Skin epidermis (tissue), 12 donors: Measurements from ENCODE around the gene MLLT3.

Source experiments
- H3K27ac ChIP-seq, 21 experiments: fragments of 200-600 bp; sonication (generic) in 11 of 21; one replicate each; pipeline ENCODE4 v1.5.0; 2020; ENCODE audit warnings: mild to moderate bottlenecking in 3 of 21, inconsistent platforms in 2 of 21, moderate library complexity in 2 of 21
- H3K4me3 ChIP-seq, 7 experiments: fragments of 200-600 bp; sonication (generic) in 2 of 7; one replicate each; pipeline ENCODE4 v1.5.0; 2020; ENCODE audit warnings: inconsistent platforms in 2 of 7, mild to moderate bottlenecking in 2 of 7, moderate library complexity in 1 of 7

MLLT3 gene

GRCh38 chr9:20529837-20530236, 92.5 kb downstream of the MLLT3 start:
- Histone ChIP-seq H3K27ac (no peak overlapping the region), H3K4me3 (no peak overlapping the region)

DNA sequence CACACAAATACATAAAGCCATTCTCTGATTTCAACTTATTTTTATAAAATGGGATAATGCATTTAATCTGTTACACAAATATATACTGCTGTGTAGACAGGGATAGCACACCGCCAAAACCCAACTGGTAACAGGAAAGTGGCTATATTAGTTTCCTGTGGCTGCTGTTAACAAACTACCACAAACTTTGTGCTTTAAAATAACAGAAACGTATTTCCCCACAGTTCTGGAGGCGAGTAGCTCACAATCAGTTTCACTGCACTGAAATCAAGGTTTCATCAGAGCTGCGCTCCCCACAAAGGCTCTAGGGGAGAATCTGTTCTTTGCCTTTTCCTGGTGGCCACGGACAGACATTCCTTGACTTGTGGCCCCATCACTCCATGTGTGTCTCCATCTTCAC, 94.0 kb downstream of the MLLT3 start:
- Histone ChIP-seq H3K27ac (no peak overlapping the region), H3K4me3 (no peak overlapping the region)

GRCh38 chr9:20526500-20527319, 95.6 kb downstream of the MLLT3 start:
- H3K4me3 ChIP-seq: no peak overlapping the region
- no peak overlapping the region for H3K27ac ChIP-seq

- H3K4me3 ChIP-seq: no peak overlapping the region
- no peak overlapping the region for H3K27ac ChIP-seq
Measured at GRCh38 chr9:20524776-20525175, 97.5 kb downstream of the MLLT3 start.

DNA sequence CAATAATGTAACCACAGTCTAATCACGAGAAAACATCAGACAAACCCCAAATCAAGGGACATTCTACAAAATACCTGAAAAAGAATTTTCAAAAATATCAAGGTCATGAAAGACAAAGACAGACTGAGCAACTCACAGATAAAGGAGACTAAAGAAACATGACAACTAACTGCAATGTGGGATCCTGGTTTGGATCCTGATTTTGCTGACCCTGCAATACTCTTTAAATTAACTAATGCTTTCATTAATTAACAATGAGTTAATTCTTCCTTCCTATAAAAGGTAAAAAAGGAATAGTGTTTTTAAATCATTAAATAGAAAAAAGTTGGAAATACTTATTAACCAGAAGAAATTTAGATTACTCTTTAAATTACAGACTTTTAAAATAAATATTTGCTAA, 103.6 kb downstream of the MLLT3 start:
- no peak overlapping the region for H3K27ac ChIP-seq
- H3K4me3 ChIP-seq: no peak overlapping the region

GRCh38 chr9:20513126-20513913, 109.0 kb downstream of the MLLT3 start:
- Histone ChIP-seq H3K4me3 (no peak overlapping the region), H3K27ac (no peak overlapping the region)

DNA sequence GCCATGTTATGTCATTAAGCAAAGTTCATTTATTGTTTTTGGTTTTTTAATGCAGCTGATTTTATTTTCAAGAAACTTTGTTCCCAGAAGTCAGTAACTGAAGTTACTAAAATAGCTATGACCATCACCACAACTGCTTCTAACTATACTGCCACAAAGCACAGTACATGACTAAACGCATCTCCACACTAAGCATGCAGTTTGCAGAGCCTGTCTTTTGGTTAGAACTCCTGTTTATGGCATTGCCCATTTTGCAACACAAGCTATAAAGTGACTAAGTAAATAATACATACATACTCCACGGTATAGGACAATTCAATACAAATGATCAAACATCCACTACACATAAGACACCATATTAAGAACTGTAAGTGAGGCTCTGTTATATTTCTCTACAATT, 109.7 kb downstream of the MLLT3 start:
- H3K4me3 ChIP-seq: no peak overlapping the region
- H3K27ac ChIP-seq: no peak overlapping the region

DNA sequence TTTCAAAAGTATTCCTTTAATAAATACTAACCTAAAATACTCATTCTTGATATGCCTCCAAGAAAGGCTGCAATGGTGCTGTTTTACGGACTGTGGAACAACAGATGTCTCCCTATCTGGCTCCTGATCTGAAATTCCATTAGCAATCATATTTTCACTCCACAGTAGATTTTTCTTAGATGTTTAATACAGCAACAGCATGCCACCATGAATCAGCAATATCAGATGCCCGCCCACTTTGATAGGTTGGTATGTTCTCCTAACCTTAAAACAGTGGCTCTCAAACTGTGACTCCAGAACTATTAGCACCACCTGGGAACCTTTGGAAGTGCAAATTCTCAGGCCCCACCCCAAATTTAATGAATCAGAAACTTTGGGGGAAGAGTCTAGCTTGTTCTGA, 110.2 kb downstream of the MLLT3 start:
- H3K4me3 ChIP-seq: no peak overlapping the region
- peak overlapping the region in 1 of 21 experiments; percentile 21 for H3K27ac ChIP-seq

- no peak overlapping the region for H3K4me3 ChIP-seq
- peak overlapping the region in 1 of 21 experiments; percentile 21 for H3K27ac ChIP-seq
Measured at GRCh38 chr9:20511686-20512085, 110.6 kb downstream of the MLLT3 start.

GRCh38 chr9:20509466-20509865, 112.8 kb downstream of the MLLT3 start:
- H3K27ac ChIP-seq: no peak overlapping the region
- no peak overlapping the region for H3K4me3 ChIP-seq

DNA sequence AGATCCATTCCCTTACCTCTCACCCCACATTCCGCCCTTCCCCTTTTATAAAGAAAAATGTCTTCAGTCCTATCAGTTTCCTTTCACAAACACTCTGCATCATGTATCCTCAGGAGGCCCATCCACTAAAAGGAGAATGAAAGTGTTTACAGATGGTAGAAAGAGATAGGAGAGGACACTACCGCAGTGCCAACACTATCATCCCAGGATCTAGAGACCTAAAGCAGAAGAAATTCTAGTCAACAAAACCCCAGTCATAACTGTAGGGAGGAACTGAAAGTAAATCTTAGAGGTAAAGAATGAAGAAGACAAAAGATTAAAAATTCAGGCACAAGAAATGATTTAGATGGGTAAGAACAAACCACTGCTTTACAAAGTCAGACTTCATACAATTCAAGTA, 114.1 kb downstream of the MLLT3 start:
- H3K27ac ChIP-seq: peak overlapping the region in 1 of 21 experiments; percentile 11
- H3K4me3 ChIP-seq: no peak overlapping the region

- Histone ChIP-seq H3K4me3 (no peak overlapping the region), H3K27ac (peak overlapping the region in 3 of 21 experiments; percentile 11 to 39 (median 12))
Measured at GRCh38 chr9:20507431-20507830, 114.9 kb downstream of the MLLT3 start.

- Histone ChIP-seq H3K27ac (no peak overlapping the region), H3K4me3 (no peak overlapping the region)
Measured at GRCh38 chr9:20506099-20506900, 116.0 kb downstream of the MLLT3 start.

DNA sequence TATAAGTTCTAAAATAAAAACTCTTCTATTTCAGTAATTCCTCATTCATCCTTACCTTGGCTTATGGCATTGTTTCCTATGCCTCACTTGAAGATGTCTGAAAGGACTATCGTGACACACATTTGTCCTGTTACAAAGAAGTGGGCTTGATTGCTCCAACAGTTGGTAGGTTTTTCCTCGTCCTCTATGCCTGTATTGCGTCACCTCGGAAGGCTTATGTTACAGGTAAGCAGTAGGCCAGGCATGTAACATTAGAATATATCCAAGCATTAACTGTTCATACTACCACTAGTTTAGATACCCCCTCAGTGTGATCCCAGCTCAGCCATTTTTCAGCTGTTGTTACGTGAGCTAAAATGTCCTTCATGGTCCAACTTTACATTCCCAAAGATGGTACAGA, 116.7 kb downstream of the MLLT3 start:
- no peak overlapping the region for H3K27ac ChIP-seq

GRCh38 chr9:20504930-20505329, 117.4 kb downstream of the MLLT3 start:
- Histone ChIP-seq H3K4me3 (no peak overlapping the region), H3K27ac (no peak overlapping the region)

More for the DNA sequence above, 116.7 kb downstream of the MLLT3 start:
- no peak overlapping the region for H3K4me3 ChIP-seq

DNA sequence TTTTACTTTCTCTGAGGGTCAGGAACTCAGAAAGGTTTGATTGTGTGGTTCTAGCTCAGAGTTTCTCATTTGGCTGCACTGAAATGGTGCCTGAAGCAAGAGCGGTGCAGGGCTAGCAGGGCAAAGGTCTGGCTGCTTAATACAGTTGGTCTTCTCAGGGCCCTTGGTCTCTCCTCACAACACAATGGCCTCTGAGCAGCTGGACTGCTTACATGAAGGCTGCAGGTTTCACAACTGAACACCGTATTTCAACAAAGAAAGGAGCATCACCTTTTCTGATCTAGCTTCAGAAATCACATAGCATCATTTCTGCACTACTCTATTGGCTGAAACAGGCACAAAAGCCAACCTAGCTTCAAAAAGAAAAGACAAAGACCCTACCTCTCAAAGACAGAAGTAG, 122.2 kb downstream of the MLLT3 start:
- H3K4me3 ChIP-seq: no peak overlapping the region
- no peak overlapping the region for H3K27ac ChIP-seq

DNA sequence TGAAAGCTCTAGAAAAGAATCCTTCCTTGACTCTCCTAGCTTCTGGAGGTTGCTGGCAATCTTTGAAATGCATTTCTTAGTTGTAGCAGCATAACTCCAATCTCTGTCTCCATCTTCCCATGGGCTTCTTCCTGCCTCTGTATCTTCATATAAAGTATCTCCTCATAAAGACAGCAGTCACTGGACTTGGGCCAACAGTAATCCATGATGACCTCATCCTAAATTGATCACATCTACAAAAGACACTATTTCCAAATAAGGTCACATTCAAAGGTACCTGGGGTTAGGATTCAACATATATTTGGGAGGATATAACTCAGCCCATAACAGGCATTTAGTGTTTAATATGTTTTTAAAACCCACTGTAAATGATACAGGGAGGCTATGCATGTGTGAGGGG, 123.3 kb downstream of the MLLT3 start:
- H3K27ac ChIP-seq: no peak overlapping the region
- no peak overlapping the region for H3K4me3 ChIP-seq

DNA sequence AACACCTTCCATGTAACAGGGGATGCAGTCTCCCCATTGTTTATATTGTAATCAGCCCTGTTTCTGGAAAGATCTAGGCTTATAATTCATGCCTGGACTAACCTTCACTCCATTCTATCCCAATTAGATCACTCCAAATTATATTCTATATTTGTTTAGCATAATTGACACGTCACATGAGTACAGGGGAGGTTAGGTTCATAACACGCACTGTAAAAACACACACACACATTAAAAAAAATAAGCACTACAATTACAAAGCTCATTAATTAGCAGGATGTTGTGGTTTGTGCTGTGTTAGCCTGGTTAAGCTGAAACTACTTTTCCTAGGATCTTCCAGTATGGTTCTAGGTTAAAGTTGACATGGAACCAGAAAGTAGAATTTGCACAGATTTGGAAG, 126.0 kb downstream of the MLLT3 start:
- H3K4me3 ChIP-seq: no peak overlapping the region

DNA sequence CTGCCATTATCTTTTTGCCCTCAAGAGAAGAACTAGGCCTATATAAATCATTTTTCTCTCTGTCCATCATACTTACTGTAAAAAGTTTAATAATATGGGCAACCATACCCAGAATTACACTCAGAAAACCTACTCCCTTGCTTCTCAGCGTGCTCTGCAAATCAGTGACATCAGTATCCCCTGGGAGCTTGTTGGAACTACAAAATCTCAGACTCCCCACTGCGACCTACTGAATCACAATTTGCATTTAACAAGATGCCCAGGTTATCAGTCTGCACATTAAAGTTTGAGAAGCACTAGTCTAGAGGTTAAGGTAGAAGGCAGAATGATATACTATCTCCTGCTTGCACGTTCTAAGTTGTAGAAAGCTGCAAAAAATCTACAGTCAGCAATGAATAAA, 127.2 kb downstream of the MLLT3 start:
- Histone ChIP-seq H3K4me3 (no peak overlapping the region), H3K27ac (no peak overlapping the region)

More for the DNA sequence above, 126.0 kb downstream of the MLLT3 start:
- no peak overlapping the region for H3K27ac ChIP-seq

DNA sequence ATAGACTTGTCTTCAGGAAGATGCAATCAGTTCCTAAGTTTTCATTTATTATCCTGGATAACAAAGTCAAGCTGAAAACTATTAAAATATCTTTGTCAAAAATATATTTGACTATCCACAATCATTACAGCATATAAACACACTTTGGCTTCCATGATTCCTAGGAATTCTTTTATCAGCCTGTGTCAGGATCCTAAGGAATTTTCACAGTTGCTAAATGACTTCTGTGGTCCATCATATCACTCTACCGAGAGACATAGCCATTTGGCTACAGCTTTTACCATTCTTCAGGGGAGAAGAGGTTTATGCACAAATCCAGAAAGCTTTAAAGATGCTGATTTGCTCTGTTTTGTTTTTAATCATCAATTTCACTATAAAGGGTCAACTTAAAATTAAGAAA, 128.3 kb downstream of the MLLT3 start:
- no peak overlapping the region for H3K27ac ChIP-seq
- no peak overlapping the region for H3K4me3 ChIP-seq
